Measurements from ENCODE around the gene GPD1.

GPD1 gene

GRCh38 chr12:50101663-50102062 is 2.1 kb upstream of the GPD1 start:
- peak; percentile 68 for DNase-seq (ENCODE audit: low spot score)

- DNase-seq (ENCODE audit: low spot score) = no peak
Observed at GRCh38 chr12:50102131-50102531, 1.7 kb upstream of the GPD1 start.

- DNase-seq (ENCODE audit: low spot score) = no peak
Observed at GRCh38 chr12:50102646-50103309, 1.0 kb upstream of the GPD1 start.

- no peak for DNase-seq (ENCODE audit: low spot score)
Observed at GRCh38 chr12:50103351-50103750, 457 bp upstream of the GPD1 start.

- no peak for DNase-seq (ENCODE audit: low spot score)
Observed at GRCh38 chr12:50104417-50105366, 884 bp downstream of the GPD1 start.

- DNase-seq (ENCODE audit: low spot score) = no peak
Observed at GRCh38 chr12:50105913-50106450, 2.2 kb downstream of the GPD1 start.

- DNase-seq (ENCODE audit: low spot score) = no peak
Observed at GRCh38 chr12:50106907-50107306, 3.1 kb downstream of the GPD1 start.

- DNase-seq (ENCODE audit: low spot score) = no peak
Observed at GRCh38 chr12:50107416-50108268, 3.8 kb downstream of the GPD1 start.

- no peak for DNase-seq (ENCODE audit: low spot score)
Observed at GRCh38 chr12:50109319-50109718, 5.5 kb downstream of the GPD1 start.

- DNase-seq (ENCODE audit: low spot score) = no peak
Observed at GRCh38 chr12:50110127-50110761, 6.4 kb downstream of the GPD1 start.

GRCh38 chr12:50110762-50111351 is 7.0 kb downstream of the GPD1 start:
- peak; percentile 31 for DNase-seq (ENCODE audit: low spot score)

GRCh38 chr12:50111395-50111692 is 7.5 kb downstream of the GPD1 start:
- no peak for DNase-seq (ENCODE audit: low spot score)

- peak; percentile 98 for DNase-seq (ENCODE audit: low spot score)
Observed at GRCh38 chr12:50111693-50112455, 8.1 kb downstream of the GPD1 start, which contains the start of gene COX14. Gene COX14 (plus strand): TSS chr12:50112236. CDS start chr12:50120044, 7,808 bp downstream.

GRCh38 chr12:50112456-50113218 is 8.8 kb downstream of the GPD1 start:
- DNase-seq (ENCODE audit: low spot score) = peak; percentile 70

GRCh38 chr12:50117057-50117622 is 13.3 kb downstream of the GPD1 start:
- no peak for DNase-seq (ENCODE audit: low spot score)

GRCh38 chr12:50119387-50119786 is 15.6 kb downstream of the GPD1 start:
- no peak for DNase-seq (ENCODE audit: low spot score)

- no peak for DNase-seq (ENCODE audit: low spot score)
Observed at GRCh38 chr12:50120521-50120920, 16.7 kb downstream of the GPD1 start.

GRCh38 chr12:50120953-50121352 is 17.1 kb downstream of the GPD1 start:
- DNase-seq (ENCODE audit: low spot score) = no peak

GRCh38 chr12:50121641-50122040 is 17.8 kb downstream of the GPD1 start:
- DNase-seq (ENCODE audit: low spot score) = no peak
